Cardiac fibroblast (primary cell): Measurements from ENCODE around the gene NFYB.
"Not testable (repeated sequence)": the region's sequence is repeated elsewhere in the genome, so short reads cannot be mapped to it uniquely, and the experiment has no call there.

Experiments
- DNase-seq, 2 donors: peaks; one replicate each; pipeline versions ENCODE4 v3.0.0 to v3.0.0-alpha.2; 2010; ENCODE audit warnings: low read depth in 2 of 2
- H3K4me3 ChIP-seq, 2 donors: replicated peaks in 1 of 2; 1 replicate in 1 of 2; 2 replicates in 1 of 2; pipeline ENCODE4 v1.5.1; 2011; ENCODE audit warnings: low read depth in 2 of 2, low read length in 2 of 2, mild to moderate bottlenecking in 2 of 2, moderate library complexity in 1 of 2
- TF ChIP-seq, protein P1 (sequence below): IDR thresholded peaks from one replicate; pipeline ENCODE4 v1.5.1; 2011; ENCODE audit warnings: low read depth, mild to moderate bottlenecking, low read length, inconsistent platforms

The NFYB gene

DNA sequence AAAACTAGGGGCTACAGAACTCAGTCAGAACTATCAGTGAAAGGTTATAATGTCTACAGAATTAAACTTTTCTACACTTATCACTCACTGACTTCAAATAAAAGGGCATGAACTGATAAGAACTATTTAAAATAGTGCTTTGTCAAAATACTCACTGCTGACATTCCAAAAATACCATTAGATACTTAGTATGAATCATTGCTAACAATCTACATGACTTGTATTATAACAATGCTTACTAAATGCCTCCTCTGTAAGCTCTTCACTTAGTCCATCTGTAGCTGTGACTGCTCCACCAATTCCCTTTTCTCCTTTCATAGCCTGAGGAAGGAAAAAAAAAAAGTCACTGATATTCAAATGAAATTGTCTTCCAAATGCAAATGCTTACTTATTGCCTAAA, 17.0 kb downstream of the NFYB start:
- TF ChIP-seq, protein P1, sequence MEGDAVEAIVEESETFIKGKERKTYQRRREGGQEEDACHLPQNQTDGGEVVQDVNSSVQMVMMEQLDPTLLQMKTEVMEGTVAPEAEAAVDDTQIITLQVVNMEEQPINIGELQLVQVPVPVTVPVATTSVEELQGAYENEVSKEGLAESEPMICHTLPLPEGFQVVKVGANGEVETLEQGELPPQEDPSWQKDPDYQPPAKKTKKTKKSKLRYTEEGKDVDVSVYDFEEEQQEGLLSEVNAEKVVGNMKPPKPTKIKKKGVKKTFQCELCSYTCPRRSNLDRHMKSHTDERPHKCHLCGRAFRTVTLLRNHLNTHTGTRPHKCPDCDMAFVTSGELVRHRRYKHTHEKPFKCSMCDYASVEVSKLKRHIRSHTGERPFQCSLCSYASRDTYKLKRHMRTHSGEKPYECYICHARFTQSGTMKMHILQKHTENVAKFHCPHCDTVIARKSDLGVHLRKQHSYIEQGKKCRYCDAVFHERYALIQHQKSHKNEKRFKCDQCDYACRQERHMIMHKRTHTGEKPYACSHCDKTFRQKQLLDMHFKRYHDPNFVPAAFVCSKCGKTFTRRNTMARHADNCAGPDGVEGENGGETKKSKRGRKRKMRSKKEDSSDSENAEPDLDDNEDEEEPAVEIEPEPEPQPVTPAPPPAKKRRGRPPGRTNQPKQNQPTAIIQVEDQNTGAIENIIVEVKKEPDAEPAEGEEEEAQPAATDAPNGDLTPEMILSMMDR, result no peak
- H3K4me3 ChIP-seq, result no peak overlapping the region
- peak; percentile 58 to 75 for DNase-seq

DNA sequence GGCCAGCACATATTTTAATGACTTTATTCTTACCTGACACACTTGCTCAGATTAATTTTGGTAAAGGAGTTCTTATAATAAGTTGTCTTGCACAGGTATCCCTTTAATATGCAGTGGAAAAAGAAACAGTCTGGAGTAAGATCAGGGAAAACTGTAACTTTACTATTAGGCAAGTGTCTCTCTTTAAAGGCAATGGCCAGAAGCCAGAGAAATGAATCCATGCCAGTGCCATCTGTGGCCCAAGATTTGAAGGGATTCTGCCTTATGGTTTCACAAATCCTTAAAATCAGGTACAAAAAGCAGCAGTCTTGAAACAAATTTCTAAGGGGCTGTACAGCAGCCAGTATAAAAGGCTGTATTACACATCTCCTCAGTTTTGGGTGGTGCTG, 22.4 kb downstream of the NFYB start:
- DNase-seq, result no peak
- TF ChIP-seq, protein P1, result no peak
- no peak overlapping the region for H3K4me3 ChIP-seq

DNA sequence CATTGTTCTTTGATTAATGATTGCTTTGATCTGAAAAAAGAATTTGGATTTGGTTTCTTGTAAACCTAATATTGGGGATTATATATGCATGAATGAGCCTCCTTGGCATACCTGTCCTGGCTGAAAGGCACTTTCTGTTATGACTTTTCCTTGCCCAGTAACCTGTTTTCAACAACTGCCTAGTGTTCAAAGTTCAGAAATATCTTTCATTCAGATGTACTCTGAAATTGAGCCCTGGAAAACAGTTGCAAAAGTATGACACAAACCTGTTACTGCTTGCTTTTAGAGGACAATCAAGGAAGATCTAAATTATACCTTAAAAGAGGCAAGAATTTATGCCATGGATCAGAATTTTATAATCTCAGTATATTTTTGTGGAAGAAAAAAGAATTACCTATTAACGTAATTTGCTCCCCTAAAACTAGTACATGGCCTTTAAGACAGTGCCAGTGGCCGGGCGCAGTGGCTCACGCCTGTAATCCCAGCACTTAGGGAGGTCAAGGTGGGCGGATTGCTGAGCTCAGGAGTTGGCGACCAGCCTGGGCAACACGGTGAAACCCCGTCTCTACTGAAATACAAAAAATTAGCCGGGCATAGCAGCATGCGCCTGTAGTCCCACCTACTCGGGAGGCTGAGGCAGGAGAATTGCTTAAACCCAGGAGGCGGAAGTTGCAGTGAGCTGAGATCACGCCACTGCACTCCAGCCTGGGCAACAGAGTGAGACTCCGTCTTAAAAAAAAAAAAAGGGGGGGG, 23.0 kb downstream of the NFYB start:
- DNase-seq, result not testable (repeated sequence)

DNA sequence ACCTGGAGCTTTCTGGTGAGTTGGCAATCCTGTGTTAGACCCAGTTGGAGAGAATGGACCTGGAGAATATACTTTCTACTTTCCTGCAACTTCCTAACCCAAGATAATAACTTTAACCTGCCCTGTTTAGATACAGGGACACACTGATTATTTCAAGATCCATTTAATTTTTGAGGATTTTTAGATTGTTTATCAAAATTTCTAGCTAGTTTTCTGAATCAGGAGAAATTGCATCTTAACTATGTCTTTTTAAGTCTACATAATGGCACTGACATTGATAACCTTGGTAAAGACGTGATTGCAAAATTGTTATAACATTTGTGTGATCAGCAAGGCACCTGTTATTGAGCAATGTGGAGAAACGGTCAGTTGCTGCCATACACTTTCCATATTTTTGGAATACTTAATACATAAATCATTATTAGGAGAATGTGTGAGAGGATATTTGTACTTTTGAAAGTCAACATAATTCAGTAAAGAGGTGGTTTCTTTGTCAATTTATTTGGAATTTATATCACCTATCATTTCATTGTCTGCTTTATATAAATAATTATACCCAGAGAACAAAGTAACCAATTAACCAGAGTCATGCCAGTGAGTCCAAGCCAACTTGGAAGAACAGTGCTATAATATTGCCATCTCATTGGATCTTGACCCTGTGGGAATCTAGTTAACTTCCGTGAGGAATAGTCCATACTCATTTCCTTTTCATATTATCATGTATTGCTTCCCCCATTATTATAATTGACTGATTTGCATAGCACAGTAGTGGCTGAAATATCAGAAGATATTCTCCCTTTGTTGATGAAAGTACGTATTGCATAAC, 28.4 kb downstream of the NFYB start:
- H3K4me3 ChIP-seq, result no peak overlapping the region

More for the DNA sequence above, 23.0 kb downstream of the NFYB start:
- not testable (repeated sequence) for H3K4me3 ChIP-seq

DNA sequence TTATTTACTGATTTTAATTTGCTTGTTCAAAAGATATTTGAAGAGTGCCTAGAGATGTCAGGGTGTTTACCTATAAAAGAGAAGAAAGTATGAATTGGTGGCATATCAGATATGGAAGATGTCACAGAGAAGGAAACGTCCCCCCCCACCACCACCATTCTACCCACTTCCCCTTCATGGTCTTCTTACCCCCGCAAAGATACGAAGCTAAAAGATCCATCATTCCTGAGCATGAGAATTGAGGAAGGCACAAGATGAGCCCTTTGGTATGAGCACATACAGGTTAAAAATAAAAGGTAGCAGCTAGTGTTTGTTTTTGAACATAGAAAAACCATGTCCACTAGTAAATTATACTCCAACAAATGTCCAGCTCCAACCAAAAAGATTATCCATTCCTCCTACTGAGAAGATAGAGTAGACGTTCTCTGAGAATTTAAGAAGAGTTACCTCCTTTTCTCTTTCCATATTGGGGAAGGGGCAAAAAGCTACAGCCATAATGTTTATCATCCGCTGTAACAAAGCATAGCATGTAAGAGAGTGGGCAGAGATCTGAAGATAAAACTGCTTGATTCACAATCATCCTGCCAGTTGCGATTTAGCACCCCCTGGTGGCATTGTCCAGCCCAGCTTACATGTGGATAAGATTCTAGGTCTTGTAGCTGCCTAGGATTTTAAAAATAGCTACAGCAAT, 29.1 kb downstream of the NFYB start:
- no peak overlapping the region for H3K4me3 ChIP-seq

More for the DNA sequence above, 28.4 kb downstream of the NFYB start:
- TF ChIP-seq, protein P1, result no peak
- DNase-seq, result no peak

DNA sequence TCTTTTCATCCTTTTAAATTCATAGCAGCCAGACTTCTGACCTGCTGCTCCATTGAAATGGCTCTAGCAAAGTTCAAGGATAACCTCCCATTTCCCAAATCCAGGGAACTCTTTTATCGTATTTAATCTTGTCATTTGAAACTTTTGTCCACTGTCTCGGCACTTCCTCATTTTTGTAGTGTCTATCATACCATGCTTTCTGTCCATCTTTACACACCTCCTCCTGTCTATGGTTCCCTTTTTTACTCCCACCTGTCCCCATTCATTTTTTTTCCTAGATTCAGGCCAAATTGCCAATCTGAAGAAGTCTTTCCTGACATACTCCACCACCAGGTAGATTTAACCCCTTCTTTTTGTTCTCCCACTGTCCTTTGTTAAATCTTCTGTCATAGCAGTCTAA, 31.0 kb downstream of the NFYB start:
- TF ChIP-seq, protein P1, result no peak
- no peak for DNase-seq

More for the DNA sequence above, 29.1 kb downstream of the NFYB start:
- TF ChIP-seq, protein P1, result peak; percentile 96
- peak; percentile 76 to 88 for DNase-seq

DNA sequence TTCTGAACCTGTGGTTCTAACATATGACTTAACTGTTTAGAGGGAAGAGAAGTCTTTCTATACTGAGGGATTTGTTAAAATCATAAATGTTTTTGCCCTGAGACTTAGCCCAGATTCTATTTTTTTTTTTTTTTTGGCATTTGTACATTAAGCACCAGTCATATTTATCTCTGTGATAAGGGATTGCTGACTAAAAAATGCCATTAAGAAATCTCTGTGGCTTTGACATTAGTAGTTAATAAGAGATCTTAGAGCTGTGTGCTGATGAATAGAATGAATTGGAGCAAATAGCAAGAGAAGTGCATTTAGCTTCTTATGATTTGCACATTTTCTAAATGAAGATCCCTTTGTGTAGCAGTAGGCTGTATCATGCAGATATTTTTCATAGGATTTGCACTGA, 32.5 kb downstream of the NFYB start:
- TF ChIP-seq, protein P1, result no peak
- no peak overlapping the region for H3K4me3 ChIP-seq
- DNase-seq, result peak in 1 of 2 donors; percentile 24

More for the DNA sequence above, 31.0 kb downstream of the NFYB start:
- H3K4me3 ChIP-seq, result no peak overlapping the region
